ENCODE data around the gene VPS29.

GRCh38 chr12:110501752-110502738 is at the start of gene VPS29, which contains the start of gene RAD9B:
- TF ChIP-seq MAX (IDR thresholded peaks at IDR 0.05) (peak; percentile 100), CEBPB (IDR thresholded peaks at IDR 0.05) (peak; percentile 49; the same call in 1 of the 2 replicates), NFIC (IDR thresholded peaks at IDR 0.05) (no peak), USF1 (IDR thresholded peaks at IDR 0.05) (no peak), CREB1 (IDR thresholded peaks at IDR 0.05; ENCODE audit: low read depth) (no peak), TAF1 (IDR thresholded peaks at IDR 0.05; ENCODE audit: low read depth) (peak; percentile 75), EP300 (IDR thresholded peaks at IDR 0.05; ENCODE audit: borderline replicate concordance) (peak; percentile 32; the same call in 1 of the 2 replicates), REST (IDR thresholded peaks at IDR 0.05; ENCODE audit: low read depth) (no peak), YY1 (IDR thresholded peaks at IDR 0.05; ENCODE audit: low read depth) (peak; percentile 87), ZBTB7A (IDR thresholded peaks at IDR 0.05; ENCODE audit: low read depth) (no peak), TEAD4 (IDR thresholded peaks at IDR 0.05) (peak; percentile 52; the same call in 1 of the 2 replicates)

All from Ishikawa (cell line).